ENCODE measurements around the gene MDM1. TPM values are rescaled to one million over a fixed set of nuclear protein-coding genes. Genes with fewer than 3 reads are reported as not detected.

MDM1 gene
- total RNA-seq, 1 experiment from 2014 or later = 3.6 TPM

DNA sequence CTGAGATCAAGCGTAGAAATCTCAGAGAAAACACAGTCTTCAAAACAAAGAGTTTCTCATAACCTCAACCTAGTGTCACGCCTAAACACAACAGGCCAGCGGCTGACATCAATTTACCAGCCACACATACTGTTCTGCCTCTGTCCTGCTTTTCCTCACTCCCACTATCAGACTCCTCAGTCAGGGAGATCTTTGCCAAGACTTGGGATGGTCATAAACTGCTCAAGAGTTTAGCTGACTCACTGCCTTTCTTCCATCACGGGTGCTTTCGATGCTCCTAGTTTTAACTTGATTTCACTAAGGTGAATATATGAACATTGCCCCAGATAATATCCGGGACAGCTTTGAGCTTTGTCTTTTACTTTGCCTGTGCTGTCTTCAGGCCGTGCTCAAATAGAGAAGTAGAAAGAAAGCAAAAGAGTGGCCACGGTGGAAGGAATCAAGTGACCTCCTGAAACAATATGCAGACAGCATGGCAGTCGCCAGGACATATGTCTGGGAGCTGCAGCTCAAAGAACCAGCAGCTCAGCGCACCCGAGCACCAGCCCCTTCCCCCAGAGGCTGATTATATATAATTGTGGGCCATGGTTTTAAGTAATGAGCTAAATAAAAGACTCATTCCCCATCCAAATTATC is 12.1 kb downstream of the MDM1 start:
- DNase-seq (ENCODE audit: low spot score) = no peak

DNA sequence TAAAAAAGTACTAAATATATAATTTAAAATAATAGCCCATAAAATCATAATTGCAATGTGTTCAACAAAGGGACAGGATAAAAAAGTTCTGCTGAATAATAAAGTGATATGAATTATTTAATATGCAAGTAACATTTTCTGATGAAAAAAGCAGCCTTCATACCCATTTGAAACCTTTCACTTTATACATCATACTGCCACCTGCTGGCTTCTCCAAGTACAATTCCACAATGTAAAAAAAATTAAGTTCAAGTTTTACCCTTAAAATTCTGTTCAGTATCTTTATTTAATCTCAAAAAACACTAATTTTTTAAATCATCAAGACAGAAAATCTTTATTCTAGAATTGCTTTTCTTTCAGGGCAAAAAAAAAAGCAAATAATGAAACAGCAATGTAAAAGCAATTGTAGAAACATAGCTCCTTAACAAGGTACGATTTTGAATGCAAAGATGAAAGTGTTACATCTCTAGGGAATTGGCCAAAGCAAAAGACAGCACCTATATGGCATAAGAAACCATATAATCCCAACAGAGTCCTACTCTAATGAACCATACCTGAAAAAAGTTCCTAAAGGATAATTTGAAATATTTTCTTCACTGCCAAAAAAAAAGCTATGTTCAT is 15.0 kb downstream of the MDM1 start:
- DNase-seq (ENCODE audit: low spot score) = peak; percentile 60

DNA sequence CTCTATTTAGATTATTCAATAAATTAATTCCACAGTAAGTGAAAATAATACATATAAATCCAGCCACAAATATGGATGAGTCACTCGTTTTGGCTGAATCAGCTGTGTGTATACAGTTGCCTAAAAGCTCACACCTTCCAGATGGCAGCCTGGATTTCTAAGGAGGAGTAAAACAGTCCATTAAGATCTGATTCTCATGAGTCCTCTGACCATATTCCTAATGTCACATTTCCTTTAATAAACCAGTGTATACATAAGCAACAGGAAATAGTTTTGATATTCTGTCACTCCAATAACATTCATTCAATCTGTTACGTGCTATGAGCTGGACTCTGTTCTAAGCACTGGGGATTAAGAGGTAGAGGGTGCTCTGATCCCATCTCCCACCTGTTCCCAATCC is 21.8 kb downstream of the MDM1 start:
- no peak for DNase-seq (ENCODE audit: low spot score)

DNA sequence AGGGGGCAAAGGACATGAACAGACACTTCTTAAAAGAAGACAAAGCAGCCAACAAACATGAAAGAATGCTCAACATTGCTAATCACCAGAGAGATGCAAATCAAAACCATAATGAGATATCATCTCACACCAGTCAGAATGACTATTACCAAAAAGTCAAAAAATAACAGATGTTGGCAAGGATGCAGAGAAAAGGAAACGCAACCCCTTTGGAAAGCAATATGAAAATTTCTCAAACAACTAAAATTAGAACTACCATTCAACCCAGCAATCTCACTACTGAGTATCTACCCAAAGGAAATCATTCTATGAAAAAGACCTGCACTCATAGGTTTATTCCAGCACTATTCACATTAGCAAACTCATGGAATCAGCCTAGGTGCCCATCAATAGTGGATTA is 25.6 kb downstream of the MDM1 start:
- no peak for DNase-seq (ENCODE audit: low spot score)

DNA sequence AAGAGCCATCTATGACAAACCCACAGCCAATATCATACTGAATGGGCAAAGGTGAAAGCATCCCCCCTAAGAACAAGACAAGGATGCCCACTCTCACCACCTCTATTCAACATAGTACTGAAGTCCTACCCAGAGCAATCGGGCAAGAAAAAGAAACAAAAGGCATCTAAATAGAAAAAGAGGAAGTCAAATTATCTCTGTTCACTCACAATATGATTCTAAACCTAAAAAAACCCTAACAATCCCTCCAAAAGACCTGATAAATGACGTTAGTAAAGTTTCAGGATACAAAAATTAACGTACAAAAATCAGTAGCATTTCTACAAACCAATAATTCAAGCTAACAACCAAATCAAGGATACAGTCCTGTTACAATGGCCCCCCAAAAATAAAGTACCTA is 26.9 kb downstream of the MDM1 start:
- DNase-seq (ENCODE audit: low spot score) = no peak

DNA sequence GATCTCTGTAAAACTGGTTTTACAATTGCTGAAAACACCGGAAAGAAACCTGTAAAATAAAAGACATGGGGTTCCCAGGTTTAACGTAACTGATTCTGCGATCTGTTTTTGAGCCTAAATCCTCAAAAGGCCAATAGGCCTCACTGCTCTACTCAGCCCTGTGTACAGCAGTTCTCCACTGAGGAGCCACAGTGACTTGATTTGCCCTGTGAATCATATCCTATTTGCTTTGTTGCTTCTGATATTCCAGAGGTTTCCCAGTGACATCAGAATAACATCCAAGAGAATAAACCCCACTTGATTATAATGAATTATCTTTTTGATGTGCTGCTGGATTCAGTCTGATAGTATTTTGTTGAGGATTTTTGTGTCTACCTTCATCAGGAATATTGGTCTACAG is 27.5 kb downstream of the MDM1 start:
- DNase-seq (ENCODE audit: low spot score) = no peak

DNA sequence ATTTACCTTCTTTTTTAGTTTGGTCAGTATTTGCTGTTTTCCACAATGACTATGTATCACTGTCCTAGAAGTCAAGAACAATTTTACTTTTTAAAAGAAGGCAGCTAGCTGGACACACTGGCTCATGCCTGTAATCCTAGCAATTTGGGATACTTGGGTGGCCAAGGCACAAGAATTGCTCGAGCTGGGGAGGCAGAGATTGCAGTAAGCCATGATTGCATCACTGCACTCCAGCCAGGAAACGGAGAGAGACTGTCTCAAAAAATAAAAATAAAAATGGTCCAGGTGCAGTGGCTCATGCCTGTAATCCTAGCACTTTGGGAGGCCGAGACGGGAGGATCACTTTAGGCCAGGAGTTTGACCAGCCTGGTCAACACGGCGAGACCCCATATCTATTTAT is 28.3 kb downstream of the MDM1 start:
- DNase-seq (ENCODE audit: low spot score) = no peak

DNA sequence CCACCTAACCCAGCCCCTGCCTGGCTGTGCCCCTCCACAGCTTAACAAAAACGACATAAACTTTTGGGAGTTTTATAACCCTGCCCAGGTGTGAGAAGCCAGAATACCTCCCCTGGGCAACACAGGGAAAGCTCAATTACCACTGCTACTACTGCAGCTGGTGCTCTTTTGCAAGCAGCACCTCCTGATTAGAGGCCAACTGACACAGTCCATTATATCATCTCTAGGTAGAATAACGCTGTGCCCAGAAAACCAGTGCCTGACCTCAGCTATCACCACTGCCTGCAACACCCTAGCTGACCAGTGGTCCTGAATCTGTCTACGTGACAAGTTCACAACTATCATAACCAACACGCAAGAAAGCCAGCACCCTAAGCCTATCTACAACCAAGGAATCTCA is 34.2 kb downstream of the MDM1 start:
- no peak for DNase-seq (ENCODE audit: low spot score)

DNA sequence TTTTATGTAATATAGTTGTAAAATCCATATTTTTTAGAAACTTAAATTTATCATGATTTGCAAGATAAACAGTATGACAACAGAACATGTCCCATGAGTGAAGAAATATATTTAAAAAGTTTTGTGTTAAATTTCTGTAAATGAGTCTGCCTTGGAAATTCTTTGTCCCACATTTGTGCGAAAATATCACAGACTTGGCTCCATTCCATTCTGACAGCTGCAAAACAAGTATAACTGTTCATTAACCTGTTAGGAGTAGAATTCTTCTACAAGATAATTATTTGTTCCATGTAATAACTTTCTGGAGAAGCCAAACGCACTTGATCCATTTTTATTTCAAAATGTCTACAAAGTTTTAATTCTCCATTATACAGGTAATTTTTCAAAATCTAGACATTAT is 37.9 kb downstream of the MDM1 start:
- no peak for DNase-seq (ENCODE audit: low spot score)

DNA sequence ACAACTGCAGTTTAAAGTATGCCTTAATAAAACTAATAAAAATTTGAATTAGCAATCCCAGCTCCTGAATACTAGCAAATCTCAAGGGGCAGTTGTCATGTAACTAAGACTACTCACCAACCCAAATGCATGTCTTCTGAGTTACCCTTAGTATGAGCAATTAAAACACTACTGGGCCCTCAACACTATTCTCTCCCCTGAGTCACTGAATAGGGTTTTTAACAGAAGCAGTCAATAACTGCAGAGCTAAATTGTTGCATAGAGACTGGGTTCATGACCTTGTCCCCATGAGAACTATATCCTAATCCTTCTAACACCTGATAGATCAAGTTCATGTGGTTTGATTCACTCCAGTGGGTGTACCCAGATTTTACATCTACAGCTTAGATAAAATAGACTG is 38.8 kb downstream of the MDM1 start:
- no peak for DNase-seq (ENCODE audit: low spot score)

DNA sequence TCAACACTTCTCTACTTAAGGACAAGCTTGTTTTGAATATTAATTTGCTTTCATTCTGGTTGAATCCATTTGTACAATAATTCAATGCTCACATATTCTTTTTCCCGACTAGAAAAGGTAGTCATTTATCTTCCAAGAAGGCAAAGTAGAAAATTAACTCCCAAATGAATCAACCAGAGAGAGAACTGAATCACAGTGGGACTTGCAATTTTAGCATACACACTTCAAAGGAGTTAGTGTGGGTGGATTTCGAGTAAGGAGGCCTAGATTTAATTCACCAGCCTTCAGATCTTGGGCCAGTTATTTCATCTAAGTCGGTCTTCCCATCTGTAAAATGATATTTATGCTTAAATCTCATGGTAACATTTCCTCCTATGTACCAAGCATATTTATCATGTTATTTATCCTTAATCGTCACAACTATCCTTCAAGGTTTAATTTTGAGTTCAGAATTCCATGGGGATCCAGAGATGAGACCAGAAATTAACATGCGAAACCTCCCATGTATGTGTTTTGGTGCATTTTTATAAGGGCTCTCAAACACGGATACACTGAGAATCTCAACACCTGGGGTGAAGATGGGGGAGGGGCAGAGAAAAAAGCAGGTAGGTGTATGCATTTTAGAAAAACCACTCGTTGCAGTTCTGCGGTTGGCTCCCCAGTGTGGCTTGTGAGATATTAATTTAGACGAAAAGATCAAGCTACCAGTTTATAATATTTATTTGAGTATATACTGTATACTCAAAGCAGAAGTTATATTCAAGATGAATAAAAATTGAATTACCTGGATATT is 39.8 kb downstream of the MDM1 start:
- no peak for DNase-seq (ENCODE audit: low spot score)

DNA sequence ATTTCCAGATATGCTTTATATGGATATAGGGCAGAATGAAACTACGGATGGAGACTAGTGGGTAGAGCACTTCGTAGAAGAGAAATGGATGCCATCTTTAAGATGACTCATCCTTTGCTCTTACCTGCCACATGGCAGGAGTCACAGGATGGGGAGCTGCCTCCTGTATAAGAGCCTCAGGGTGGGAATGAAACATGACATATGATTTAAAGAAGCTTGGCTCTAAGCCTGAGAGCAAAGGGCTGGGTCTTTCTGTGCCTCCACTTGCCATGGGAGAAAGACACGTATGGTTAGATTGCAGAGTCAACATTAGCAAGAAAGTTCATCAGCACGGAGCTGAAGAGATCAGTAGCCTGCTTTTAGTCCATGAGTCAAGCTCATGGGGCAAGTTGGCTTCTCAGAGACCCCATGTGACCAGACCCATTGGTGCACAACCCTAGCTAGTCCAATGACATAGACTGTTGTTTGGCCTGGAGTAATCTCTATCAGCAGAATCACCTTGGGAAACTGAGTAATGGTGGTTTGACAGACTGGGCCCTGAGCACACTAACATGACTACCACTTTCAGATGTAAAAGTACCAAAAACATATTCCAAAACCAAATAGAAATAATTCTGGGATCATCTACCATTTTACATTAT is 40.6 kb downstream of the MDM1 start:
- no peak for DNase-seq (ENCODE audit: low spot score)

DNA sequence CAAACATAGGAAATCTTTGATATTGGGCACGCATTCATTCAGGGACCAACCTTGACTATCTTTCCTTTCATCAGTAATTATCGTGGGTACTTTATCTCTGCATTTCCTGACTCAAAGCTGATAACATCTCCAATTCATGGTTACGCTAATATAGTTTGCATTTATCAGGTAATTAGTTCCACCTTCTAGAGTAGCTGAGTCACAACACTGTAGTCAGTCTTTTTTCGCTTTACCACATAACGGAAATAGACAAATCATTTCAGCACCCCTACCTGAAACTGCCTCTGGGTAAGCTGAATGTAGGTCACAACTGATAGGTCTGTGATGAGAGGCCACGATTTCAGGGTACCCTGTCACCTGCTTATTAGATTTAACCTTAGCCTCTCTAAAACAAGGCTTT is 42.0 kb downstream of the MDM1 start:
- DNase-seq (ENCODE audit: low spot score) = no peak

DNA sequence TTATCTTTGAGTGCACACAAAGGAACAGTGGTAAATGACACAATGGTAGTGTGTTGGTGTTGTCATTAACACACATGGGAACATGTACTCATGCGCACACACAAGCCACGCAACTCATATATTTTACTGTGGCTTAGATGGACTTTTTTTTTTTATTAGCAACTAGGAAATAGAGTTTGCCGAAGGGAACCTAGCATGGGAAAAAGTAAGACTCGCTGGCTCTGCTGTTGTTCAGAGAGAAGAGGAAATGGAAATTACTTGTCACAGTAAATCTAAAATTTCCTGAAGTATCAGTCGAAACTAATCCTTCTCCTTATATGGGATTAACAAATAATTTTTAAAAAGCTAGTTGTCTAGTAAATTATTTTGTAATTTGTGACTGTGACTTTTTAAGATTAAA is 45.1 kb downstream of the MDM1 start:
- DNase-seq (ENCODE audit: low spot score) = no peak

DNA sequence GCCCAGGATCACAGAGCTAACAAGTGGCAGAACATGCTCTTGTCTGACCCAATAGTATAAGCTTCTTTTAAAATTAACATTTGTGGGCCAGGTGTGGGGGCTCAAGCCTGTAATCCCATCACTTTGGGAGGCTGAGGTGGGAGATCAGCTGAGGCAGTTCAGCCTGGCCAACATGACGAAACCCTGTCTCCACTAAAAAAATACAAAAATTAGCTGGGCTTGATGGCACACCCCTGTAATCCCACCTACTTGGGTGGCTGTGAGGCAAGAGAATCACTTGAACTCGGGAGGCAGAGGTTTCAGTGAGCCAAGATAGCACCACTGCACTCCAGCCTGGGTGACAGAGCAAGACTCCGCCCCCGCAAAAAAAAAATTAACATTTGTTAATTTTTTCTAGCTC is 45.8 kb downstream of the MDM1 start:
- DNase-seq (ENCODE audit: low spot score) = no peak

DNA sequence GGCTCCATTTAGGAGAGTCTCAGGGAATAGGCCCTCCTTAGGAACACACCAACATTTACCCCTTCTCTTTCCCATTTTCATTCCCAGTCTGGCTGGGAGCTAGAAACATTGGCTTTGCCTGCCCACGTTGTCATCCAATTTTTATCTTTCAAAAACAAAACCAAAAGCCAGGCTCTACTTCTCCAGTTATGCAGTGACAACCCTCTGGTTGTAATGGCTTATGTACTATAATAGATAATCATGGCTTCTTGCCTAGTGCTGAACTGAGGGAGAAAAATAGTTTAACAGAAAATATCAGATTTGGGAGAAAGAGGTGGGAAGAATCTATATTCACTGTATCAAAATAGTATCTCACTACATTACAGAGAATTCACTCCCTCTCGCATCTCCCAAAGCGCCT is 46.6 kb downstream of the MDM1 start:
- DNase-seq (ENCODE audit: low spot score) = no peak

DNA sequence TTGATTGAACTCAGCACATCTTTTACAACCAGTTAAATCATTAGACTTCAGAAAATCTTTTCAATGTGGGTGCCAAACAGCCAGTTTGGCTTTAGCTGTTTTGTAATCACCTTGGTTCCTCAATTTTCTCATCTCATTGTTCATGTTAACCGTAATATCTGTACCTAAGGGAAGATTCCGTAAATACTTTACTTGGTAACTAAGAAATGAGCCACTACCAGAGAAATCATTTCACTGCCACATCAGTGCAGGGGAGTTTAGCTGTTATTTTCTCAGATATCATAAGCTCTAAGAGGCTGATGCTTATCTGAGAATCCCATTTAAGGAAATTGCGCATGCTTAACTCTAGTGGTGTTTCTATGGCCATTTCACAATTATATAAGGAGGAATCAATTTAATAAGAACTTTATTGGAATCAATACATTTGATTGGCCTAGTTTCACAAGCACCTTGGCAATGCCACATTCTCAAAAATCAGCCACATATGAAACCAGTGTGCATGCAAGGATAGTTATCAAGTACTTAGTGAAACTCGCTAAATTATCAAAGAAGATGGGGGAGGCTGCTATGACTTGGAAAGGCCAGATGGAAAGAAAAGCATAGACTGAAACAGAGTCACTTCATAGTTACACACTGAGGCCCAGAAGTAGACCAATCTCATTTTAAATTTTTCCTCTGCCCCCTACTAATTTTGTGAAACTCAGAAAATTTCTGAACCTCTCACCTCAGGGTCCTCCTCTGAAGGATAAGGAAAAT is 50.7 kb downstream of the MDM1 start:
- DNase-seq (ENCODE audit: low spot score) = no peak

DNA sequence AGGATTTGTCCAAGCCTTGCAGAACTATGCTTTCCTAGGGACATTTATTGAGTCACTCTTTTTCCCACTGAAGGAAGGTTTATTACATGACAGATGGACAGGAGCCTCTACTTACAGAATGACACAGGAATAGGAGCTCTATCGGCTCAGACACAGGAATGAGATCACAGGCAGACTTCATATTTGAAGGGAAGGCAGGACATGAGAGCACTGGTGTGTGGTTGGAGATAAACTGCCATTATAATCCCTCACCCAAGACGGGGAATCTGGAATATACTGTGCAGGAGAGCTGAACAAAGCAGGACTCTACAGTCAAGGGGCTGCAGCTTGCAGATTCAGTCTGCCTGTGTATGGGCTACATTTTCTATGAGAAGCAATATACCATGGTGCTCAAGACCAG is 51.9 kb downstream of the MDM1 start:
- DNase-seq (ENCODE audit: low spot score) = no peak

DNA sequence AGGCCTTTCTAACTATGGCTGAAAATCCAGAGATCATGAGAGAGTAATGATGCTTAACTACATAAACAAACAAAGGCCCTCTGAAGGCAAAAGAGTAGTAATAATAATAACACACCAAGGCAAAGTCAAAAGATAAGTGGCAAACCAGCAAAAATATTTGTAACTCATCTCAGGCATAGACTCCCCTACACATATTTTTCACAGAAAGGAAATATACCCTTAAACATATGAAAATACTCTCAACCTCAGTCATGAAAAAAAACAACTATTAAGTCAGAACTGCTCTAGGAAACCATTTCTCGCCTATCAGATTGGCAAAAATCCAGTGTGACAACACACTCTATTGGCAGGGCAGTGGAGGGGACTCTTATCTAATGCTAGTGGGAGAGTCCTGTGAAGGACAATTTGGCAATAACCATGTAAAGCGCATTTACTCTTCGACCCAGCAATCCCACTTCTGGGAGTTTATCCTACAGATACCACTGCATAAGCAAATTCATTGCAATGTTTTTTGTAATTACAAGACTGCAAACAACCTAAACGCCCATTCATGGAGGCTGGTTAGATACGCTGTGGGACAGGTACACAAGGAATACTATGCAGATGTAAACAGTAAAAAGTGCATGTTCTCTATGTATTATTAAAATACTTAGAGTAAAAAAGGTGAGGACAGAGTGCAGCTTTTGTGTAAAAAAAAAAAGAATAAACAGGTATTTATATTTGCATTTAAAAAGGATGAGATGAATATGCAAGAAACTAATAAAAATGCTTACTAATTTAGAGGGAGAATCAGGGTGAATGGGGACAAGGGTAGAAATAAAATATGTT is 52.7 kb downstream of the MDM1 start:
- no peak for DNase-seq (ENCODE audit: low spot score)

DNA sequence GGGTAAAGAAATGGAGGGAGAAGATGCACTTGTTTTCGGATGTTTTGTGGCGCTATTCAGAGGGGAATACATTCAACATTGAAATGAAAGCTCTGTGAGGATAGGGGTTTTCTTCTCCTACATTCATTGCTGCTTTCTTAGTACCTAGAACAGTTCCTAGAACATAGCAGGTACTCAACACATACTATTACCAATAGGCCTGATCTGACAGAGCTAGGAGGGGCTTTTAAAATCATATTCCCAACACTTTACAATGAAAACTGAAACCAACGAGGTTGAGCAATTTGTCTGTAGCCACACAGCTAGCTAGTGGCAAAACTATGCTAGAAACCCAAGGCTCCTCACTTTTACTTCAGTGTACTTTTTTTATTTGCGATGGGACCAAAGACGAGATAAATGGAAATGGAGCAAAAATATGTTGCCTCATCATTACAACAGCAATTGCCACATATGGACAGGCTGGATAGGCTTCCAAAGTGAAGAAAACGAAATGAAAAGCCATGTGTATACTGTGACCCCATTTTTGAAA is 55.7 kb downstream of the MDM1 start:
- no peak for DNase-seq (ENCODE audit: low spot score)

DNA sequence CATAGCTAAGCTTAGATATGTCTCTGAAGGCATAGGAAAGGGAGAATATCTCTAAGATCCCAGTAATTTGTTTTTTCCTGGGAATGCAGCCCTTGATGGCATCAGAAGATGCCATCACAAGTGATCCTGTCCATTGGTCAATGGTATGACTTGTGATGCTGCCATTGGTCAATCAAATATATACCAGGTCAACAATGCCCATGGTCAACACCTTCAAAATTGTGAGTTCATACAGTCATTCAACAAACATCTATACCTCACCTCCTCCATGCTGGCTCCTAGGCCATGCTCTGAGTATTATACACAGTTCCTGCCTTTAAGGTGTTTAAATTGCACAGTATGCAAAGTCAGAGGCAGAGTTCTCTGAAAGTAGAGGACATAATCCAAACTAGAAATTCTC is 59.4 kb downstream of the MDM1 start:
- no peak for DNase-seq (ENCODE audit: low spot score)
